SK-N-MC (cell line): Measurements from ENCODE around the gene ITIH1.

Experiments used
- EZH2 ChIP-seq: fragments of 200-600 bp; sonication (generic); IDR thresholded peaks from one replicate; pipeline ENCODE4 v1.6.1; 2017; ENCODE audit warnings: antibody characterized with exemption
- POLR2AphosphoS5 ChIP-seq: IDR thresholded peaks from 2 replicates; pipeline ENCODE4 v1.6.1; 2012; ENCODE audit warnings: mild to moderate bottlenecking, low read depth, low read length, borderline replicate concordance

DNA sequence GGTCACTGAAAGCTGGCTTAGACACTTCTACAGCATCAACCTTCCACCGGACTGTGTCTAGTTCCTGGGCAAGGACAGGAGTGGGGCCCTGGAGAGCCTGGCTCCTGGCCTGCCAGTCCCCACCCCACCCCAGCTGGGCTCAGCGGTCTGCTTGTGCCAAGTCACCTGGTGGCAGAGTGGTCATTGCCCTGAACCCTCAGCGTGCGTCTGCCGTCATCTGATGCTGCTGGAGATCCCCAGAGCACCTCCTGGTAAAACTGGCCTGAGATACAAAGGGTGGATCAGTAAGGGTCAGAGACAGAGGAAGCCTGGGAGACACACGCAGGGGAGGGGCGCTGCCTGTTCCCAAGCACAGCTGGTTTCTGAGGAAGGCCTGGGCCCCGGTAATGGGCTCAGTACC lies 36.4 kb downstream of the ITIH1 start:
- TF ChIP-seq EZH2 (no peak), POLR2AphosphoS5 (no peak)
